ENCODE data around the gene LIMCH1.
"Not testable (repeated sequence)": the region's sequence is repeated elsewhere in the genome, so short reads cannot be mapped to it uniquely, and the experiment has no call there.

LIMCH1 gene

GRCh38 chr4:41611124-41611838 is 73.3 kb downstream of the LIMCH1 start:
- no peak for DNase-seq (ENCODE audit: low read depth)

- DNase-seq (ENCODE audit: low read depth): no peak
Measured at GRCh38 chr4:41611881-41612871, 74.2 kb downstream of the LIMCH1 start.

GRCh38 chr4:41613386-41613785 is 75.4 kb downstream of the LIMCH1 start:
- DNase-seq (ENCODE audit: low read depth): no peak

GRCh38 chr4:41613821-41614220 is 75.9 kb downstream of the LIMCH1 start:
- DNase-seq (ENCODE audit: low read depth): no peak

GRCh38 chr4:41614519-41614918 is 76.6 kb downstream of the LIMCH1 start:
- no peak for DNase-seq (ENCODE audit: low read depth)

- no peak for DNase-seq (ENCODE audit: low read depth)
Measured at GRCh38 chr4:41619161-41619560, 81.2 kb downstream of the LIMCH1 start.

DNA sequence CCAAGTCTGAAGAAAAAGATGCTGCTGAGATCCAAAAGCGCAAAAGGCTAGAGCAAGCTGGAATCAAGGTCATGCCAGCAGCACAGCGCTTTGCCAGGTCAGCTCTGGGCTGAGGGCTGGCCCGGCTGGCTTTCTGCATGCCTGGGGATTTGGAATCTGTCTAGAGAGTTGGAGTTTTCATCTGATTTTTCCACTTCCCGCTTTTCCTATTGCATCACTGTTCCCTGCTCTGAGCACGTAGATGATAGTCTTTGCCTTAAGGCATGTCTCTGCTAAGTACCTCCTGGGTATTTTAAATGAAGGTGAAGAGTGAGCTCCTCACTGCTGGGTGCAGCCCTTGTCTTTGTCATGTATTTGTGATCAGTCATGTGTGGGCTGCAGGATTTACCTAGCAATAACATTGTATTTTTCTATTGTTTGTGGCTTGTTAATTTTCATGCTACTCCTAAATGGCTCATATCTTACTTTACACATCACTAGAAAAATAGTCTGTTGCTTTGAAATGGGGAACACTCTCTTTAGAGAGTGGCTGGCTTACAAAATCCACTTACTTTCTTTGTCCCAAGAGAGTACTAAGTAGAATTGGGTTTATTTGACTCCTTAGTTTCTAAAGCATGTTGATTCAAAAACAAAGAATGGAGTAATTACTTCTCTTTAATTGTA is 82.8 kb downstream of the LIMCH1 start:
- DNase-seq (ENCODE audit: low read depth): no peak

DNA sequence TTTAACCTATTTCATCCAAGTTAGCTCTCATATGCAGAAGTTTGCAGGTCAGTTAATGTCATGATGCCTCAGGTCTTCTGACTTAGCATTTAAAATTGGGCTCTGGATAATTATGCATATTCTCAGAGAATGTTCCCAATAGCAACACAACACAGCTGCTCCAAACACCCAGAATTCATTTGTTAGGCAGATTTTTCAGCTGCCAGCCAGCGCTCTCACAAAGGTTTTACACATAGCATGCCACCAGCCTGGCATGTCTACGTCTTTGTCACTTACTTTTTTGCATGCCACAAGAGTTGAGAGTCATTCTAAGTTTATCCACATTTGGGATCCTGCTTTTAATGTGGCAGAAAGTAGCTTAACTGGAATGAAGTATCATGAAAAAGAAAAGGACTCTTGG is 84.8 kb downstream of the LIMCH1 start:
- no peak for DNase-seq (ENCODE audit: low read depth)

- DNase-seq (ENCODE audit: low read depth): no peak
Measured at GRCh38 chr4:41624765-41625164, 86.8 kb downstream of the LIMCH1 start.

DNA sequence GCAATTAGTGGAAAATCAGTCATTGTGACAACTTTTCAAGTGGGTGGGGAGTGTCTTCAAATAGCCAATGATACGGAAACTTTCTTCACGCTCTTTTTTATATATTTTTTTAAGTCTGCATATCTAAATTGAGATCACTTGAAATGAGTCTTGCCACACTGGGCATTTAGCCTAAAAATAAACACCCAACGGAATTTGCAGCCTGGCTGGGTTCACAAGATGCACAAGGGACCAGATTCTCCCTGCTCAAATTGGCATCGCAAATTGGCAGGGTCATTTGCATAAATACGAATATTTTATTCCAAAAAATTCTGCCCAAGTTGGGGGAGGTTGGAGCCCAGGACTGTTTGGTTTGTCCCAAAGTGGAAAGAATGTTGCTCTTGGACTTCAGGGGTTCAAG is 87.6 kb downstream of the LIMCH1 start:
- no peak for DNase-seq (ENCODE audit: low read depth)

- no peak for DNase-seq (ENCODE audit: low read depth)
Measured at GRCh38 chr4:41628936-41629335, 91.0 kb downstream of the LIMCH1 start.

- no peak for DNase-seq (ENCODE audit: low read depth)
Measured at GRCh38 chr4:41631523-41631922, 93.6 kb downstream of the LIMCH1 start.

- DNase-seq (ENCODE audit: low read depth): no peak
Measured at GRCh38 chr4:41632481-41633073, 94.6 kb downstream of the LIMCH1 start.

- no peak for DNase-seq (ENCODE audit: low read depth)
Measured at GRCh38 chr4:41633321-41633720, 95.4 kb downstream of the LIMCH1 start.

DNA sequence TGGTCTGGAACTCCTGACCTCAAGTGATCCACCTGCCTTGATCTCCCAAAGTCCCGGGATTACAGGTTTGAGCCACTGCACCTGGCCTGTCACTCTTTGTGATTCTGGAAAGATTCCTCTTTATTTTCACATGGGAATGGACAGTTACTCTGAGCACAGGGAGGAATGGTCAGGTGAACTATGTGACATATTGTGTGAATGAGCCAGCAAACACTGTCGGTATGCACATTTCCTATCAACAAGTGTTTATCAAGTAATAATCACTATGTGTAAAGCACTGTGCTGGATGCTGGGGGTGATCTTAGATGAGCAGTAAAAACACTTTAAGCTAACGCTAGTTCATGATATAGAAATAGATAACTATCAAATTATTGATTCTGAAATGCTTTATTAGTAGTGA is 97.5 kb downstream of the LIMCH1 start:
- no peak for DNase-seq (ENCODE audit: low read depth)

- DNase-seq (ENCODE audit: low read depth): no peak
Measured at GRCh38 chr4:41638203-41638602, 100.2 kb downstream of the LIMCH1 start.

DNA sequence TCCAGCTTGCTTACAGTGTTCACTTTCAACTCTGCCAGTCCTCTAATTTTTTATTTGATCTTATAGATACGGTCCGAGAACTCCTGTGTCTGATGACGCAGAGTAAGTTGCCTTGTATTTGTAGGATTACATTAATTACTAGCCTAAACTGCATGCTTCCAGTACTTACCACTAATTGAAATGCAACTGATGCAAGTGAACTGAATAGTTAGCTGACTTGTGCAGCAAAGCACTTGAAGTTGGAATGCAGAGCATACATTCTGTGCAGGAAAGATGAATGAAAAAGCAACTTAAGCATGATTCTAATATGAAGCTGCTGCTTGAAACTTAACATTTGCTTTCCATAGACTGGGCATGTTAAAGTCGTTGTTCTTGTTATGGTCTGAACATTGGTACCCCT is 100.9 kb downstream of the LIMCH1 start:
- no peak for DNase-seq (ENCODE audit: low read depth)

- DNase-seq (ENCODE audit: low read depth): no peak
Measured at GRCh38 chr4:41639291-41639690, 101.3 kb downstream of the LIMCH1 start.

- no peak for DNase-seq (ENCODE audit: low read depth)
Measured at GRCh38 chr4:41640906-41641305, 102.9 kb downstream of the LIMCH1 start.

DNA sequence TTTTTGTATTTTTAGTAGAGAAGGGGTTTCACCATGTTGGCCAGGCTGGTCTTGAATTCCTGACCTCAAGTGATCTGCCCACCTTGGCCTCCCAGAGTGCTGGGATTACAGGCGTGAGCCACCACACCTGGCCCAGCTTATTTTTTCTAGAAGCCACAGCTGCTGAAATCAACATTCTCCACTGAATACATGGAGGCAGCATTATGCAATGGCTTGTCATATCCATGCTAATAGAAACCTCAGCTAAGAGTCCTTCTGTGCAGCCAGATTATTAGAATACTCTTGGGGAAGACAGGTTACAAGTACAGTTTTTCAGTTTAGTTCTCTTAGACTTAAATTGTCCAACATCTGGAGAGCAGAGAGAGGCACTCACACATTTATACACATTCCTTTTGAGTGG is 104.8 kb downstream of the LIMCH1 start:
- not testable (repeated sequence) for DNase-seq (ENCODE audit: low read depth)

DNA sequence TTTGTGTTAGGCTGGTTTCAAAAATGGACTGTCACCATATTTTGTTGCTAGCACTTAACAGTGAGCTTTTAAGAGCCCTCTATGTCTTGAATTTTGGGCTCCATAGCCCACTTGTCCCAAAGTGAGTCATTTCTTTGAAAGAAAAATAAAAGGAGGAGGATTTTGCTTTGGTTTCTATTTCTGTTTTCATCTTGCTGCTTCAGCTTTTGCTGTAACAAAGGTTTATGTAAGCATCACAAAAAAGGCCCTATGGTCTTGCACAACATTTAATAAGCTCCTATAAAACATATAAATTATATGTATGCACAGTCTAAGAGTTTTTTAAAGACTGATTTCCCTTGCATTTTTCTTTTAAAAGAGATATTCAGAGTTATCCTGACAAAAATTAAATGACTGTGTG is 105.4 kb downstream of the LIMCH1 start:
- no peak for DNase-seq (ENCODE audit: low read depth)

DNA sequence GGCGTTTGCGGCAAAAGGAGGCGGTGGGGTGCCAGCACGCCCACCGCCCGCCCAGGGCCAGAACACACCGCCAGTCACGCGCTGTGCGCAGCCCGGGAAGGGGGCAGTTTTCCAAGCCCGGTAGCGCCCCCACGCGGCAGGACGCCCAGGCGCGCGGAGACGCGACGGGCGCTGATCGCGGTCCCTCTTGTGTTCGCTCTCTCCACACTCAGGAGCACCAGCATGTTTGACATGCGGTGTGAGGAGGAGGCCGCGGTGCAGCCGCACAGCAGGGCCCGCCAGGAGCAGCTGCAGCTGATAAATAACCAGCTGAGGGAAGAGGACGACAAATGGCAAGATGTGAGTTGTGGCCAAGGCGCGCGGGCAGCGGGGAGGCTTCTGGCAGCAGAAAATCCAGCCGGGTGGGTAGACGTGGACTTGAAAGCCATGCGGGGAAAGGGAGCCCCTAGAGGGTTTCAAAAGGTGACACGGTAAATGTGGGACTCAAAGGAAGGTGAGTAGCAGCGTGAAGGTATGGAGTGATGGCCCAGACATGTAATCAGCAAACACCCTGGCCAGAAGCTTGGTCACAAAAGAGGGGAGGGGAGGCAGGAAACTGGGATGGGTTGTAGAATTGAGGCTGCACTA is 106.4 kb downstream of the LIMCH1 start:
- DNase-seq (ENCODE audit: low read depth): no peak

Measured in stimulated activated CD8-positive, alpha-beta memory T cell treated with anti-CD3 and anti-CD28 coated beads, Interleukin-15, amount 100 ng/mL, for 24 hours (primary cell).